Hepatocyte (in vitro differentiated cells): ENCODE measurements around the gene RAET1G. TPM values are rescaled to one million over a fixed set of nuclear protein-coding genes. Genes with fewer than 3 reads are reported as not detected.

Experiments
- DNase-seq: peaks from one replicate; pipeline ENCODE4 v3.0.0-alpha.2; 2016; ENCODE audit warnings: low spot score
- H2AFZ ChIP-seq: fragments of 200-600 bp; sonication (generic); 2 replicates; pipeline ENCODE4 v1.6.0; 2016; ENCODE audit warnings: antibody characterized with exemption, mild to moderate bottlenecking
- H3K27ac ChIP-seq: fragments of 200-600 bp; sonication (generic); 2 replicates; pipeline ENCODE4 v1.5.1; 2016; ENCODE audit warnings: mild to moderate bottlenecking
- H3K27me3 ChIP-seq: fragments of 200-600 bp; sonication (generic); 2 replicates; pipeline ENCODE4 v1.6.1; 2016
- H3K36me3 ChIP-seq: fragments of 200-600 bp; sonication (generic); replicated peaks from 2 replicates; pipeline ENCODE4 v1.5.1; 2016; ENCODE audit warnings: low read depth; ENCODE audit not compliant: insufficient read depth
- H3K4me1 ChIP-seq: fragments of 200-600 bp; sonication (generic); 2 replicates; pipeline ENCODE4 v1.5.1; 2016; ENCODE audit warnings: mild to moderate bottlenecking, moderate library complexity; ENCODE audit not compliant: insufficient read depth
- H3K4me2 ChIP-seq: fragments of 200-600 bp; sonication (generic); 2 replicates; pipeline ENCODE4 v1.6.0; 2016
- H3K4me3 ChIP-seq: fragments of 200-600 bp; sonication (generic); 2 replicates; pipeline ENCODE4 v1.5.1; 2016; ENCODE audit warnings: mild to moderate bottlenecking
- H3K79me2 ChIP-seq: fragments of 200-600 bp; sonication (generic); 2 replicates; pipeline ENCODE4 v1.6.0; 2017; ENCODE audit warnings: mild to moderate bottlenecking
- H3K9me2 ChIP-seq: fragments of 200-600 bp; sonication (generic); replicated peaks from 2 replicates; pipeline ENCODE4 v1.6.0; 2017; ENCODE audit warnings: mild to moderate bottlenecking; ENCODE audit not compliant: insufficient read depth
- H3K9me3 ChIP-seq: fragments of 200-600 bp; sonication (generic); 2 replicates; pipeline ENCODE4 v1.5.1; 2016; ENCODE audit warnings: low read depth, mild to moderate bottlenecking
- H4K20me1 ChIP-seq: fragments of 200-600 bp; sonication (generic); 2 replicates; pipeline ENCODE4 v1.6.0; 2016; ENCODE audit warnings: mild to moderate bottlenecking; ENCODE audit not compliant: insufficient read depth, poor library complexity, severe bottlenecking
- CTCF ChIP-seq: fragments of 200-600 bp; sonication (generic); IDR thresholded peaks from 2 replicates; pipeline ENCODE4 v1.5.1; 2016; ENCODE audit warnings: antibody characterized with exemption, mild to moderate bottlenecking; ENCODE audit not compliant: poor library complexity
- EZH2 ChIP-seq: fragments of 200-600 bp; sonication (generic); IDR thresholded peaks from 2 replicates; pipeline ENCODE4 v1.6.1; 2016; ENCODE audit warnings: antibody characterized with exemption, mild to moderate bottlenecking, borderline replicate concordance
- EZH2phosphoT487 ChIP-seq: fragments of 200-600 bp; sonication (generic); IDR thresholded peaks from one replicate; pipeline ENCODE4 v1.6.1; 2018; ENCODE audit warnings: antibody characterized with exemption, mild to moderate bottlenecking, low read depth, moderate library complexity; ENCODE audit not compliant: unreplicated experiment, severe bottlenecking
- WGBS: methylation state at CpG from one replicate; pipeline ENCODE4 v1.1.6; 2016; ENCODE audit warnings: low lambda C conversion rate; ENCODE audit errors: missing lambda C conversion rate; 5-methylcytosine and 5-hydroxymethylcytosine counted together
- polyA plus RNA-seq: library from polyadenylated mRNA; unstranded; fragments of >200 nt; fragmentation: Nextera tagmentation; extraction: Ambion mirVana; gene quantifications from 2 replicates; pipeline ENCODE4 v1.2.1, GENCODE V29; 2016
- total RNA-seq: library from RNA; depleted of rRNA; stranded (reverse); fragments of >200 nt; gene quantifications from 2 replicates; pipeline ENCODE4 v1.2.3, GENCODE V29; 2014

The RAET1G gene
- total and polyA plus RNA-seq, 2 experiments from 2014 or later, result 0.31 to 1.5 TPM

- Histone ChIP-seq H3K9me3 (no peaks in the 10 kb centered on the region), H3K36me3 (no peaks in the 10 kb centered on the region), H3K9me2 (no peaks in the 10 kb centered on the region), H3K4me1 (no peaks in the 10 kb centered on the region), H4K20me1 (no peaks in the 10 kb centered on the region), H3K4me2 (no peak overlapping the region), H2AFZ (no peak overlapping the region), H3K27ac (no peak overlapping the region), H3K27me3 (no peaks in the 10 kb centered on the region), H3K4me3 (no peak overlapping the region), H3K79me2 (no peaks in the 10 kb centered on the region)
- DNase-seq, result no peak
- no peak for TF ChIP-seq CTCF
- no peak for TF ChIP-seq EZH2
- TF ChIP-seq EZH2phosphoT487, result no peak
- WGBS, result 67% methylated on average over 5 of the region's 5 CpGs
Measured at GRCh38 chr6:149903938-149904611, 18.8 kb downstream of the RAET1G start.

DNA sequence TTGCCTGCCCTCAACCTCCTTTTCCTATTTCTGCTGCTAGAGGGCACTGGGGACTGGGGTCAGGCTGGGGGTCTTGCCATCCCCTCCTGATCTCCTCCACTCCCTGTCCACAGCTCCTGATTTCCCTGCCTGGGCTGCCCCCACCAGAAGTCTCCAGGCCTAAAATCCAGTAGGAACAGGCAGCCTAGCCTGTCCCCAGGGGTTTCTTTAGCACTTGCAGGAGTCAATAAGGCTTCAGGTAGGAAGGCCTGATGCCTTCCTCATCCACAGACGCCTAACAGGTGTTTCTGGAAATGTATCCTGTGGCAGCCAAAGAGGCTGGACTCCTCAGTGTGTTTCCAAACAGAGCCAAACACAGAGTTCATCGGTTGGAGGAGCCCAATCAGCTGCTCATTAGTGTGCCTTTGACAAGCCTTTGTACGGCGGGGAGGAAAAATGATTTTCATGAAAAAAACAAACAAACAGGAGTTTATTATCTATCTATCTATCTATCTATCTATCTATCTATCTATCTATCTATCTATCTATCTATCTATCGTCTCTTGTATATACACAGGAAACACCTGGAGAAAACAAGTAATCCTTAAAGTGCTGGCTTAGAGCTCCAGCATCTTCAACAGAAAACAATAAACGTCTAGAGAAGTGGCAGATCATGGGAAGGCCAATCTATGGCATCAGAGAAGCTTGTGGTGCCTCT lies 21.3 kb downstream of the RAET1G start:
- WGBS, result 82% methylated on average over 6 of the region's 6 CpGs
- no peaks in the 10 kb centered on the region for H3K4me1 ChIP-seq
- no peak for DNase-seq
- H3K79me2 ChIP-seq, result no peaks in the 10 kb centered on the region
- H3K9me3 ChIP-seq, result no peaks in the 10 kb centered on the region
- H3K9me2 ChIP-seq, result no peaks in the 10 kb centered on the region
- H3K4me2 ChIP-seq, result no peak overlapping the region
- no peak for TF ChIP-seq CTCF
- no peak overlapping the region for H2AFZ ChIP-seq
- H3K27ac ChIP-seq, result no peak overlapping the region
- no peak overlapping the region for H3K4me3 ChIP-seq
- H3K27me3 ChIP-seq, result no peaks in the 10 kb centered on the region
- H3K36me3 ChIP-seq, result no peaks in the 10 kb centered on the region
- no peaks in the 10 kb centered on the region for H4K20me1 ChIP-seq

GRCh38 chr6:149900620-149901443 lies 22.1 kb downstream of the RAET1G start:
- Histone ChIP-seq H3K4me2 (no peak overlapping the region), H3K4me3 (no peak overlapping the region), H3K9me2 (no peaks in the 10 kb centered on the region), H3K36me3 (no peaks in the 10 kb centered on the region), H2AFZ (no peak overlapping the region), H3K9me3 (no peaks in the 10 kb centered on the region), H3K27me3 (no peaks in the 10 kb centered on the region), H4K20me1 (no peaks in the 10 kb centered on the region), H3K79me2 (no peaks in the 10 kb centered on the region), H3K27ac (no peak overlapping the region), H3K4me1 (peaks cover 1% of the 10 kb centered on the region)
- 91% methylated on average over 11 of the region's 11 CpGs for WGBS
- no peak for DNase-seq
- TF ChIP-seq CTCF (no peak), EZH2phosphoT487 (no peak), EZH2 (no peak)
